HG02981 (cell line): ENCODE results near the gene GLIS1.

ENCODE experiments used
- ATAC-seq: cut with Tn5 transposase; IDR thresholded peaks from one replicate; pipeline ENCODE4 v1.9.1; 2021; ENCODE audit warnings: mild to moderate bottlenecking, moderate library complexity; ENCODE audit not compliant: unreplicated experiment

GLIS1 gene

GRCh38 chr1:53681351-53681976 lies 57.5 kb downstream of the GLIS1 start:
- ATAC-seq, result no peak

- no peak for ATAC-seq
Measured at GRCh38 chr1:53680868-53681267, 58.1 kb downstream of the GLIS1 start.

DNA sequence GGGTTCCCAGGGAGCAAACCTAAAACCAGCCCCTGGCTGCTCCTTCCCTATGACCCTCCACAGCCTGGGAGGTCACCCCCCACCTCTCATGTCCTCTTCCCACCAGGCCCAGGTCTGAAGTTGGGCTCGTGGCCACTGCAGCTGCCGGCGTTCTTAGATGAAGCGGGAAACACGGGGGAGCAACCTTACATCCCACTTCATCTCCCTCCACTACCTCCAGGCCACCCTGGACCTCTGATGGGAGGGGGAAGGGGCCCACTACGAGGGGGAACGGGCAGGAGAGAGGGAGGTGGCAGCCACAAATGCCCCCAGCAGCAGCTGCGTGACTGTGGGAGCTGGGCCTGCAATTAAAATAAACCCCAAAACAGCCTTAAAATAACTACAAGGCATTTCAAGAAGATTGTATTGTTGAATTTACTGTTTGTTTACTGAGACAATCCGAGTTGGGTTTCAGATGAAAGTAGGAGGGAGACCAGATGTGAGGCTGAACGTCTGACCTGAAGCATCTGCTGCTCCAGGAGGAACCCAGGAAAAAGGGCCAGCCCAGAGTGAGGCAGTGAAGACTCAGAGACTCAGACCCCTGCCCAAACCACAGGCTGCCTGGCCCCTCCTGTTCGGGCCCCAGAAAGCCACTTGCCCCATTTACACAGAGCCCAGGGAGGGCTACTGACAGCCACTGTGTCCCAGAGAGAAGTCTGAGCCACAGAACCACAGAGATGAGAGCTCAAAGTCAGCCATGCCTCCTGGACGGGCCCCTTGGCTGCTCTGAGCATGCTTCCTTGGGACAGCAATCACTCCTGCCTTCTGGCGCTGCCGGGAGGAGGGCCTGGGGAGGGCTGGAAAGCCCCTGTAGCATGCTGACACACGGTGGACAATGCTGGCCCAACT lies 59.8 kb downstream of the GLIS1 start:
- ATAC-seq, result no peak

- ATAC-seq, result no peak
Measured at GRCh38 chr1:53678507-53678906, 60.5 kb downstream of the GLIS1 start.

DNA sequence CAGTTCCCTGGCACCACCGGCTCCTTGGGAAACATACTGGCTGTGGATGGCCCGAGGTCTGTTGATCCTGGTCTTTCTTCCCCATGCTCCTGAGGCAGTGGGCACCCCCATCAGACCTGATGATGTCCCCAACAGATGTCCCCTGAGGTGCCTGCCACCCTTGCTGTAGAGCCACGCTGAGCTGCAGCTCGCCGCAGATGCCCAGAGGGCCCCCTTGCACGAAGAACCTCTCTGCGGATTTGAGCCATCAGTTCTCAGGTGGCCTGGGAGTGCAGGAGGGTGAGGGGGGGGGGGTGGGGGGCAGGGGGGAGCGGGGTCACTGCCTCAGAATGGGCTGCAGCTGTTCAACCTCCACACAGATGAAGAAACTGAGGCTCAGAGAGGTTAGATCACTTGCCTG lies 60.9 kb downstream of the GLIS1 start:
- no peak for ATAC-seq

GRCh38 chr1:53677486-53677885 lies 61.5 kb downstream of the GLIS1 start:
- no peak for ATAC-seq

DNA sequence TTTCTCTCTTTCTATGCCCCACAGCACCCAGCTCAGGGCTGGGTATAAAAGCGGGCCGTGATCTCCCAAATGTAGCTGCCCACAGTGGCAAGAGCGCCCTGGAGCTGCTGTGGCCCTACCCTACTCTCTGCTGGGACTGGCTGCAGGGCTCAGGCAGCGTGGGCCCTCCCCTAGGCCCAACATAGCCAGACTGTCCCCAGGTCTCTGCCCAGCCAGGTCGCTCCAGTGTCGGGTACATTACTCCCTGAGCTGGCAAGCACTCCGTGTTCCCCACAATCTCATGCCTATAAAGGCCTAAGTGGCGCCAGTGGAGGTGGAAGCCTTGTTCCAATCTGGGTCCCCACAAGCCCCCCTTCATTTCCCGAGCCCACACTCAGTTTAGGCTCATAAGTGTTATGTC lies 66.2 kb downstream of the GLIS1 start:
- ATAC-seq, result no peak

- ATAC-seq, result no peak
Measured at GRCh38 chr1:53672243-53672642, 66.7 kb downstream of the GLIS1 start.

DNA sequence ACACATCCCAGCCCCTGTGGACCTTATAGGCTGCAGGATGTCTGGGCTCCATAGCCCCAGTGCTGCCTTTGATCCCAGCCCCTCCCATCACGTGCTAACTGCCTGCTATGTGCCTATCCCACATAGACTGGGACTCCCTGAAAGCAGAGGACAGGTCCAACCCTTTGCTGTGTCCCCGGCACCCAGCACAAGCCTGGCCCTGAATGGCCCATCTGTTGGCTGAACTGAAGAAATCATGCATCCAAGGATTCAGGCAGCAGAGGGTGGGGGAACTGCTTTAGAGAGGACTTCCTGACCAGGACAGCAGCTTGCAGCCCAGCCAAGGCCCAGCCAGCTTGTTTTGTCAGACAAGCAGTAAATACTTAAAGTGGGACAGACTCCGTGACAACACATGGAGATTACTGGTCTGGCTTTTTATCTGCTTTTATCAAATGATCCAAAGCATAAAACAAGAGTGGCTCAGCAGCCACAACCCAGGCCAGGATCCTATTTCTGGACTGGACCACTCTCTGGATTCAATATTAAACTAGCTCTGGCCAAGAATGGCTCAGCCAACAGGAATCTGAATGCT lies 69.3 kb downstream of the GLIS1 start:
- ATAC-seq, result no peak

- no peak for ATAC-seq
Measured at GRCh38 chr1:53666566-53666965, 72.4 kb downstream of the GLIS1 start.

DNA sequence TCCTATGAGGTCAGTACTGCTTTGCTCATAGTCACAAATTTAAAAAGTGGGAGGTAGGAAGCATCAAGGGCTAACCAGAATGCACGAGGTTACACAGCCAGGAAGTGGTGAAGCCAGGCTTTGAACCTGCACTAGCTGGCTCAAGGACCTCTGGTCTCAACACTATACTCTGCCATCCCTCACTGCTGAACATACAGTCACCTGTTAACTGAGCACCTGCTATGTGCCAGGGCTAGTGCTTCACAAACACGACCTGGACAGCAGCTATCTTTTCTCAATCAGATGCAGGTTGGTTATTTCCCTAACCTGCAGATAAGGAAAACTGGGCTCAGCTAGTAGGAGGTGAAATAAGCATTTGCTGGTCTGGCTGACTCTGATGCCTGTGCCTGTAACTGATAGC lies 73.0 kb downstream of the GLIS1 start:
- ATAC-seq, result no peak

DNA sequence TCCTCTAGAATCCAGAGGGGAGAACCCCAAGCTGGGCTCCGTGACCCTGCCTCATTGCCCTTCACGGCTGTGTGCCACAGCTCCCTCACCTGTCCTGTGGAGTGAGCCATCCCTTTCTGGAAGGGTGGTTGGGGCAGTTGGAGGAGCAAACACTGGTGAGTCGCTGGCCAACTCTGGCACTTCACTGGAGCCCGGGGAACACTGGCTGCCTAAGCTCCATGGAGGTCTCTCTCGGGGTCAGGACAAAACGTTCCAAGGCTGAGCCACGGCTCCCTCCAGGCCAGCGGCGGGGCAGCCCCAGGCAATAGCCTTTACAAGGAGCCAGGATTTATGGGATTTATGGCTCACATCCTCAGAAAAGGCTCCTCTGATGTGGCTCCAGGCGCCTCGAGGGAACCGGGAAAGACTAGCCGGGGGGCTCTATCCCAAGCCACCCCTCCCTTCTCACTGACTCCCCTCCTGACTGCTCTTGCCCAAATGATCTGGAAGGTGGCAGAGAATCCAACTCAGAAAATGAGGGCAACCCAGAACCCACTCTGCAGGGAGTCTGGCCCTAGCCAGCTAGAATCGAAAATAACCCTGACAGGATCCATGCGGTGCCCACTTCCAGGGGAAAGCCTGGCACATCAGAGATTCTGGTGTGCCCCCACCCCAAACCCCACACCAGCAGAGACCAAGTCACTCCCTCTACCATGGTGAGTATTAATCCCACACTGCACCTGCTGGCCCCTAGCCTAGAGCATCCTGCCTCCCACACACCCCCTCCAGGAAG lies 75.2 kb downstream of the GLIS1 start:
- no peak for ATAC-seq

GRCh38 chr1:53662951-53663350 lies 76.0 kb downstream of the GLIS1 start:
- ATAC-seq, result no peak

GRCh38 chr1:53662169-53662568 lies 76.8 kb downstream of the GLIS1 start:
- no peak for ATAC-seq

DNA sequence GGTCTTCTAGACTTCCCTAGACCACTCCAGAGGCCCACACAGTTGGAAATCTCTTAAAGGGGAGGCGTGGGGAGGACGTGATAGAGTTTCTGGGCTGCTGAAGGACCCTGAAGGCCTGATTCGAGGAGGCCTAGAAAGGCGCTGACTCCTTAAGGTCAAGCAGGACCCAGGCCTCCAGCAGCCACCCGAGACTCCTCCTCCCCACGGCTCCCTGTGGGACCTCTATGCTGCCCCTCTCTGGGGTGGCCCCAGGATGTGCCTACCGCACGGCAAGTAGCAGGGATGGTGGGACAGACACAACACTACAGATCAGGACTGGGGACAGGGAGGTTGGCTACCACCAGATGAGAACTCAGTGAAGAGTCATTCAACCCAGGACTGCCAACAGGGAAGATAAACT lies 77.5 kb downstream of the GLIS1 start:
- ATAC-seq, result no peak

DNA sequence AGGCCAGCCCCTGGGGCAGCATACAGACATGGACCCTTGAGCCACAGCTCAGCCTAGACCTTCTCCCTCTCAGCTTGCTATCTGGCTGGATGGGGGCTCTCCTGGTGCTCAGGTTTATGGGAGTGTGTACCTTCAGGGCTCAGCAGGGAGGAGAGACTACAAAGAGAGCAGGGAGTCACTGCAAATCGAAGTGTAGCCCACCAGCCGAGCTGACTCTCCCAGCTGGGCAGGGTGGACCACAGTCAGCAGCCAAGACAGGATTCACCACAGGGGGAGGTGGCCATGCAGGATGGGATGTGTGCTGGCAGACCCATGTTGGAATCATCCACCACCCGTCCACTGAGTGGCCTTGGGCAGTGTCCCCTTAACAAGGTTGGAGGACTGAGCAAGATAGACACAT lies 78.3 kb downstream of the GLIS1 start:
- ATAC-seq, result no peak

DNA sequence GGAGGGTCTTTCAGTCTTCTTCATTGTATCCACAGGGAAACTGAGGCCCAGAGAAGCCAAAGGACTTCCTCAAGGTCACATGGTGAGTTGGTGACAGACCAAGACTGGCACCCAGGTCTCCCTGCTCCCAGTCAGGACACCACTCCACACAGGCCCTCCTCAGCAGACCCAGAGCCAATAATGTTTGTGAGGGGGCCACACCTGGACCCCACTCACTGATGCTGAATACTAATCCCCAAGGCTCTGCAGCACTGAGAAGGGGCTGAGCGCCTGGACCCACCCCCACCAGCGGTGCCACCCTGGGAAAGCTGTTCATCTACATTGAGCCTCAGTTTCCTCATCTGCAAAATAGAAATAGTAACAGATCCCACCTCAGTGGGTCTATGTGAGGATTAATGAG lies 79.5 kb downstream of the GLIS1 start:
- ATAC-seq, result no peak

GRCh38 chr1:53658489-53659230 lies 80.3 kb downstream of the GLIS1 start:
- no peak for ATAC-seq

DNA sequence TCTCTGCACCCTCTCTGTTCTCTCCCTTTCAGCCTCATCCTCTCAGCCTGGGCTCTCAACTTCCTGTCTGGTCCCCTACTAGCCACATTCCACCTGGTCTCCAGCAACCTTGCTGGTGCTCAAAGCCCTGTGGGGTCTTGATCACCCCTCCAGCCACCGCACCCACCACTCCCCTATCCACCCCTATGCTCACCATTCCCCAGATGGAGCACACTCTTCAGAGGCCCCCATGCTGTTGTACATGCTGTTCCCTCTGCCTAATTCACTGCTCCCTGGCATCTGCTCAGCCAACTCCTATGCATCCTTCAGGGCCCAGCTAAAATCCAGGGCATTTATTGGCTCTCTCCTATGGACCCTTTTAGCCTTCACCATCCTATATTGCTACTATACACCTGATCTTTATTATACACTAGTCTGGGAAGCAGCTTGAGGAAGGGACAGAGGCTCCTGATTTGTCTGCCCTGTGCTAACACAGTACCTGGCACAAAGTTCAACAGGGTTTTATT lies 81.0 kb downstream of the GLIS1 start:
- no peak for ATAC-seq

DNA sequence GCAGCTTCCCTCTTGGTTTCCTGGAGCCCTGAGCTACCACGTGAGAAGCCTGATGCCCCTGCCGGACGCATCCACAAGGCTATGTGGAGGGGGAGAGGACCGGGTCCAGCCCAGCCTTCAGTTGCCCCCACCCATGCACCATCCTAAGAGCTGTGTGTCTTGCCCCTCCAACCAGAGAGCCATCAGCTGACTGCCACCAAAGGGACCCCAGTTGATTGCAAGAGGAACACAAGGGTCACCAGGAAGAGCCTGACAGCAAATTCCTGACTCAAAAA lies 81.5 kb downstream of the GLIS1 start:
- no peak for ATAC-seq
